H1 (cell line): Measurements from ENCODE around the gene EGFLAM. TPM values are rescaled to one million over a fixed set of nuclear protein-coding genes. Genes with fewer than 3 reads are reported as not detected.

Experiments
- MAFK ChIP-seq: IDR thresholded peaks from 2 replicates; pipeline ENCODE4 v1.6.1; 2012; ENCODE audit warnings: low read depth, mild to moderate bottlenecking, improper control_type of control experiment, low read length
- POU5F1 ChIP-seq: IDR thresholded peaks from 2 replicates; pipeline ENCODE4 v1.6.1; 2011; ENCODE audit warnings: low read depth, mild to moderate bottlenecking, low read length, moderate library complexity
- SAP30 ChIP-seq: fragments of 300-600 bp; sonication (generic); IDR thresholded peaks from 2 replicates; pipeline ENCODE4 v1.7.1; 2012; ENCODE audit warnings: low read length, moderate library complexity, mild to moderate bottlenecking, inconsistent platforms; ENCODE audit not compliant: insufficient read depth, insufficient replicate concordance
- SIN3A ChIP-seq, 2 experiments: IDR thresholded peaks in 1 of 2; conservative IDR thresholded peaks in 1 of 2; 2 replicates each; pipeline ENCODE4 v1.6.1; 2011 to 2012; ENCODE audit warnings: low read length in 2 of 2, improper control_type of control experiment in 1 of 2, low read depth in 1 of 2, mild to moderate bottlenecking in 1 of 2
- polyA plus RNA-seq, 7 experiments: library from polyadenylated mRNA; depleted of rRNA in 3 of 7; stranded (reverse) in 5 of 7; unstranded in 2 of 7; fragments of >200 nt in 5 of 7; fragments of 200-250 nt in 2 of 7; gene quantifications; 1 replicate in 5 of 7; 2 replicates in 1 of 7; 4 replicates in 1 of 7; pipeline versions ENCODE4 v1.2.1 to v1.2.3, GENCODE V29; 2011 to 2013; ENCODE audit warnings: missing spikeins in 2 of 7, mixed read lengths in 2 of 7
- total RNA-seq: library from RNA; stranded (reverse); fragmentation: NEBNext Ultra II Directional; extraction: Animal tissue kit (Norgen Biotek cat#: 25700); gene quantifications from 2 replicates; pipeline ENCODE4 v1.2.1, GENCODE V29; 2021
- TF ChIP-seq, protein P1 (sequence below): fragments of 300-600 bp; sonication (generic); IDR thresholded peaks from 2 replicates; pipeline ENCODE4 v1.7.1; 2012; ENCODE audit warnings: low read length, moderate library complexity, mild to moderate bottlenecking, inconsistent platforms; ENCODE audit not compliant: insufficient replicate concordance
- TF ChIP-seq, protein P2 (sequence below): IDR thresholded peaks from 2 replicates; pipeline ENCODE4 v1.6.1; 2011; ENCODE audit warnings: low read length, improper control_type of control experiment
- TF ChIP-seq, protein P3 (sequence below), 3 experiments: IDR thresholded peaks; 1 replicate in 2 of 3; 2 replicates in 1 of 3; pipeline versions ENCODE4 v1.5.1 to v1.6.1; 2011; ENCODE audit warnings: low read length in 3 of 3, mild to moderate bottlenecking in 3 of 3, inconsistent platforms in 2 of 3, low read depth in 1 of 3, moderate library complexity in 1 of 3; ENCODE audit not compliant: insufficient read depth in 1 of 3; ENCODE audit errors: control extremely low read depth in 1 of 3

EGFLAM gene
- total and polyA plus RNA-seq, 2 of the 8 experiments (the other 6 are each of a cell fraction or from before 2014, with no cell fraction given): 0.20 to 0.24 TPM

DNA sequence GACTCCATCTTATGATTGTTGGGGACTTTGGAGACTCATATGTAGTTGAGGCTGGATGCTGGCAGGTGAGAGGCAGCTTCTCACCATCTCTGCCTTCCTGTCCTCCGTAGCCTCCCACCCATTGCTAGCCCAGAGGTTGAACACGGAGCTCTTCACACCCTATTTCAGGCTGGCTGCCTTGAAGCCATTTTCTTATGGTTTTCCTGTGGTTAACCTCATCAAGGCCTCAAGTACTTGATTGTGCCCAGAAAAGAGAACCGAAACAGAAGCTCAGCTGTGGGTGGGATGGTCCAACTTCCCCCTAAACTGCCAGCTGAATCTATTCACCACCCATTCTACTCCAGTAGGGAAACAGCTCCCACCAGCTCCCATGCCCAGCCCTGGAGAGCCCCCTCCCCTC is 195.1 kb downstream of the EGFLAM start (continued):
- TF ChIP-seq, protein P1, sequence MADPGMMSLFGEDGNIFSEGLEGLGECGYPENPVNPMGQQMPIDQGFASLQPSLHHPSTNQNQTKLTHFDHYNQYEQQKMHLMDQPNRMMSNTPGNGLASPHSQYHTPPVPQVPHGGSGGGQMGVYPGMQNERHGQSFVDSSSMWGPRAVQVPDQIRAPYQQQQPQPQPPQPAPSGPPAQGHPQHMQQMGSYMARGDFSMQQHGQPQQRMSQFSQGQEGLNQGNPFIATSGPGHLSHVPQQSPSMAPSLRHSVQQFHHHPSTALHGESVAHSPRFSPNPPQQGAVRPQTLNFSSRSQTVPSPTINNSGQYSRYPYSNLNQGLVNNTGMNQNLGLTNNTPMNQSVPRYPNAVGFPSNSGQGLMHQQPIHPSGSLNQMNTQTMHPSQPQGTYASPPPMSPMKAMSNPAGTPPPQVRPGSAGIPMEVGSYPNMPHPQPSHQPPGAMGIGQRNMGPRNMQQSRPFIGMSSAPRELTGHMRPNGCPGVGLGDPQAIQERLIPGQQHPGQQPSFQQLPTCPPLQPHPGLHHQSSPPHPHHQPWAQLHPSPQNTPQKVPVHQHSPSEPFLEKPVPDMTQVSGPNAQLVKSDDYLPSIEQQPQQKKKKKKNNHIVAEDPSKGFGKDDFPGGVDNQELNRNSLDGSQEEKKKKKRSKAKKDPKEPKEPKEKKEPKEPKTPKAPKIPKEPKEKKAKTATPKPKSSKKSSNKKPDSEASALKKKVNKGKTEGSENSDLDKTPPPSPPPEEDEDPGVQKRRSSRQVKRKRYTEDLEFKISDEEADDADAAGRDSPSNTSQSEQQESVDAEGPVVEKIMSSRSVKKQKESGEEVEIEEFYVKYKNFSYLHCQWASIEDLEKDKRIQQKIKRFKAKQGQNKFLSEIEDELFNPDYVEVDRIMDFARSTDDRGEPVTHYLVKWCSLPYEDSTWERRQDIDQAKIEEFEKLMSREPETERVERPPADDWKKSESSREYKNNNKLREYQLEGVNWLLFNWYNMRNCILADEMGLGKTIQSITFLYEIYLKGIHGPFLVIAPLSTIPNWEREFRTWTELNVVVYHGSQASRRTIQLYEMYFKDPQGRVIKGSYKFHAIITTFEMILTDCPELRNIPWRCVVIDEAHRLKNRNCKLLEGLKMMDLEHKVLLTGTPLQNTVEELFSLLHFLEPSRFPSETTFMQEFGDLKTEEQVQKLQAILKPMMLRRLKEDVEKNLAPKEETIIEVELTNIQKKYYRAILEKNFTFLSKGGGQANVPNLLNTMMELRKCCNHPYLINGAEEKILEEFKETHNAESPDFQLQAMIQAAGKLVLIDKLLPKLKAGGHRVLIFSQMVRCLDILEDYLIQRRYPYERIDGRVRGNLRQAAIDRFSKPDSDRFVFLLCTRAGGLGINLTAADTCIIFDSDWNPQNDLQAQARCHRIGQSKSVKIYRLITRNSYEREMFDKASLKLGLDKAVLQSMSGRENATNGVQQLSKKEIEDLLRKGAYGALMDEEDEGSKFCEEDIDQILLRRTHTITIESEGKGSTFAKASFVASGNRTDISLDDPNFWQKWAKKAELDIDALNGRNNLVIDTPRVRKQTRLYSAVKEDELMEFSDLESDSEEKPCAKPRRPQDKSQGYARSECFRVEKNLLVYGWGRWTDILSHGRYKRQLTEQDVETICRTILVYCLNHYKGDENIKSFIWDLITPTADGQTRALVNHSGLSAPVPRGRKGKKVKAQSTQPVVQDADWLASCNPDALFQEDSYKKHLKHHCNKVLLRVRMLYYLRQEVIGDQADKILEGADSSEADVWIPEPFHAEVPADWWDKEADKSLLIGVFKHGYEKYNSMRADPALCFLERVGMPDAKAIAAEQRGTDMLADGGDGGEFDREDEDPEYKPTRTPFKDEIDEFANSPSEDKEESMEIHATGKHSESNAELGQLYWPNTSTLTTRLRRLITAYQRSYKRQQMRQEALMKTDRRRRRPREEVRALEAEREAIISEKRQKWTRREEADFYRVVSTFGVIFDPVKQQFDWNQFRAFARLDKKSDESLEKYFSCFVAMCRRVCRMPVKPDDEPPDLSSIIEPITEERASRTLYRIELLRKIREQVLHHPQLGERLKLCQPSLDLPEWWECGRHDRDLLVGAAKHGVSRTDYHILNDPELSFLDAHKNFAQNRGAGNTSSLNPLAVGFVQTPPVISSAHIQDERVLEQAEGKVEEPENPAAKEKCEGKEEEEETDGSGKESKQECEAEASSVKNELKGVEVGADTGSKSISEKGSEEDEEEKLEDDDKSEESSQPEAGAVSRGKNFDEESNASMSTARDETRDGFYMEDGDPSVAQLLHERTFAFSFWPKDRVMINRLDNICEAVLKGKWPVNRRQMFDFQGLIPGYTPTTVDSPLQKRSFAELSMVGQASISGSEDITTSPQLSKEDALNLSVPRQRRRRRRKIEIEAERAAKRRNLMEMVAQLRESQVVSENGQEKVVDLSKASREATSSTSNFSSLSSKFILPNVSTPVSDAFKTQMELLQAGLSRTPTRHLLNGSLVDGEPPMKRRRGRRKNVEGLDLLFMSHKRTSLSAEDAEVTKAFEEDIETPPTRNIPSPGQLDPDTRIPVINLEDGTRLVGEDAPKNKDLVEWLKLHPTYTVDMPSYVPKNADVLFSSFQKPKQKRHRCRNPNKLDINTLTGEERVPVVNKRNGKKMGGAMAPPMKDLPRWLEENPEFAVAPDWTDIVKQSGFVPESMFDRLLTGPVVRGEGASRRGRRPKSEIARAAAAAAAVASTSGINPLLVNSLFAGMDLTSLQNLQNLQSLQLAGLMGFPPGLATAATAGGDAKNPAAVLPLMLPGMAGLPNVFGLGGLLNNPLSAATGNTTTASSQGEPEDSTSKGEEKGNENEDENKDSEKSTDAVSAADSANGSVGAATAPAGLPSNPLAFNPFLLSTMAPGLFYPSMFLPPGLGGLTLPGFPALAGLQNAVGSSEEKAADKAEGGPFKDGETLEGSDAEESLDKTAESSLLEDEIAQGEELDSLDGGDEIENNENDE: no peak
- TF ChIP-seq POU5F1: no peak
- TF ChIP-seq, protein P2, sequence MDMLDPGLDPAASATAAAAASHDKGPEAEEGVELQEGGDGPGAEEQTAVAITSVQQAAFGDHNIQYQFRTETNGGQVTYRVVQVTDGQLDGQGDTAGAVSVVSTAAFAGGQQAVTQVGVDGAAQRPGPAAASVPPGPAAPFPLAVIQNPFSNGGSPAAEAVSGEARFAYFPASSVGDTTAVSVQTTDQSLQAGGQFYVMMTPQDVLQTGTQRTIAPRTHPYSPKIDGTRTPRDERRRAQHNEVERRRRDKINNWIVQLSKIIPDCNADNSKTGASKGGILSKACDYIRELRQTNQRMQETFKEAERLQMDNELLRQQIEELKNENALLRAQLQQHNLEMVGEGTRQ: no peak
- TF ChIP-seq, protein P3, sequence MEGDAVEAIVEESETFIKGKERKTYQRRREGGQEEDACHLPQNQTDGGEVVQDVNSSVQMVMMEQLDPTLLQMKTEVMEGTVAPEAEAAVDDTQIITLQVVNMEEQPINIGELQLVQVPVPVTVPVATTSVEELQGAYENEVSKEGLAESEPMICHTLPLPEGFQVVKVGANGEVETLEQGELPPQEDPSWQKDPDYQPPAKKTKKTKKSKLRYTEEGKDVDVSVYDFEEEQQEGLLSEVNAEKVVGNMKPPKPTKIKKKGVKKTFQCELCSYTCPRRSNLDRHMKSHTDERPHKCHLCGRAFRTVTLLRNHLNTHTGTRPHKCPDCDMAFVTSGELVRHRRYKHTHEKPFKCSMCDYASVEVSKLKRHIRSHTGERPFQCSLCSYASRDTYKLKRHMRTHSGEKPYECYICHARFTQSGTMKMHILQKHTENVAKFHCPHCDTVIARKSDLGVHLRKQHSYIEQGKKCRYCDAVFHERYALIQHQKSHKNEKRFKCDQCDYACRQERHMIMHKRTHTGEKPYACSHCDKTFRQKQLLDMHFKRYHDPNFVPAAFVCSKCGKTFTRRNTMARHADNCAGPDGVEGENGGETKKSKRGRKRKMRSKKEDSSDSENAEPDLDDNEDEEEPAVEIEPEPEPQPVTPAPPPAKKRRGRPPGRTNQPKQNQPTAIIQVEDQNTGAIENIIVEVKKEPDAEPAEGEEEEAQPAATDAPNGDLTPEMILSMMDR (IDR thresholded peaks at IDR 0.05; ENCODE audit: control extremely low read depth in 1 of 3, insufficient read depth in 1 of 3, low read depth in 1 of 3, low read length in 3 of 3): no peak
- TF ChIP-seq SIN3A (conservative IDR thresholded peaks at IDR 0.05 in 1 of 2, IDR thresholded peaks at IDR 0.05 in 1 of 2; ENCODE audit: low read depth in 1 of 2, low read length in 2 of 2): no peak
- no peak for TF ChIP-seq MAFK
- no peak for TF ChIP-seq SAP30
